ENCODE data around the gene PNMT. TPM values are rescaled to one million over a fixed set of nuclear protein-coding genes. Genes with fewer than 3 reads are reported as not detected.
A peak's percentile ranks its signal among the peaks of the same experiment; 100 is the strongest.

PNMT gene
- total and polyA plus RNA-seq, 3 experiments from 2014 or later = 0.39 TPM; not detected in 2

DNA sequence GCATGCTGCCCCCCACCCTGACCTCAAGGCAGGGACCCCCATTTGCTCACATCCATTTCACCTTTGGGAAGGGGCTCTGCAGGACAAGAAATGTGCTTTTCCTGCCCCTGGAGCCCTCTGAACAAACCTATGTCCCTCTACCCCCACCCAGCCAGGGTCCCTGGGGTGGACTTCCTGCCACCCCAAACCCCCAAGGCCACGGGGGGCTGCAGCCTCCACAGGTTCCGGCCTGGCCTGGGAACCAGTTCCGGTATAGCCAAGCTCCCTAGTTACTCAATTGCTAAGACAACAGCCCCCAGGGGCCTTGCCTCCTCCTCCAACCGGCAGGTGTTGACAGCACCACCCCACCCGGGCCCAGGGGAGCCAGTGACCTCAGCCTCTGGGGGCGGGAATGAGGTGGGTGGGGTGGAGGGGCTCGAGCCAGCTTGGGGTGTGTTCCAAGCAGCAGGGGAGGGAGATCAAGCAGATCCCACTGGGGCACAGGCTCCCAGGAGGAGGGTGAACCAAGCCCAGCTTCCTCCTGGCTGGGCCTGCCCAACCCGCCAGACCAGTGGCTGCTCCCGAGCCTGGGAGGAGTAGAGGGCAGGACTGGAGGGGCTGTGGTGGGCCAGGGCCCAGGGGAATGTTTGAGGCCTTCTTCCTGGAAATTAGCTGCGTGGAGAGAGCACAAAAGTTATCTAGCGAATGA lies 6.6 kb downstream of the PNMT start:
- Histone ChIP-seq H3K27me3 (ENCODE audit: insufficient read depth, low read length, poor library complexity, severe bottlenecking) (no peaks in the 10 kb centered on the region), H3K4me1 (ENCODE audit: insufficient read depth, low read length) (peaks cover 50% of the 10 kb centered on the region), H3K27ac (ENCODE audit: low read depth, low read length) (no peak overlapping the region), H3K4me3 (ENCODE audit: low read length) (no peak overlapping the region), H3K36me3 (ENCODE audit: insufficient read depth, low read length) (no peaks in the 10 kb centered on the region), H3K9me3 (ENCODE audit: low read length) (no peaks in the 10 kb centered on the region)
- Mint-ChIP-seq H3K27me3 (peaks cover 0 to 6% of the 10 kb centered on the region in 2 donors), H3K36me3 (peaks cover 0 to 3% (median 2%) of the 10 kb centered on the region in 3 donors), H3K27ac (peak overlapping the region in 4 of 8 donors; percentile 77 to 95 (median 93)), H3K4me3 (peak overlapping the region in 1 of 7 donors; percentile 83), H3K4me1 (peaks cover 48 to 53% (median 48%) of the 10 kb centered on the region in 3 donors), H3K9me3 (no peaks in the 10 kb centered on the region)
- CTCF ChIA-PET = interaction anchor here (1.1 to 2.8 kb wide), 3 partner anchors 21 to 55 kb away, joined by 3 to 9 read pairs (median 3); partner anchors contain the start of gene MIEN1
- DNase-seq = no peak
- POLR2A ChIA-PET = interaction anchor here (1.6 kb wide), 1 partner anchor 13 kb away, joined by 5 read pairs; the partner anchor contains the start of gene PGAP3

DNA sequence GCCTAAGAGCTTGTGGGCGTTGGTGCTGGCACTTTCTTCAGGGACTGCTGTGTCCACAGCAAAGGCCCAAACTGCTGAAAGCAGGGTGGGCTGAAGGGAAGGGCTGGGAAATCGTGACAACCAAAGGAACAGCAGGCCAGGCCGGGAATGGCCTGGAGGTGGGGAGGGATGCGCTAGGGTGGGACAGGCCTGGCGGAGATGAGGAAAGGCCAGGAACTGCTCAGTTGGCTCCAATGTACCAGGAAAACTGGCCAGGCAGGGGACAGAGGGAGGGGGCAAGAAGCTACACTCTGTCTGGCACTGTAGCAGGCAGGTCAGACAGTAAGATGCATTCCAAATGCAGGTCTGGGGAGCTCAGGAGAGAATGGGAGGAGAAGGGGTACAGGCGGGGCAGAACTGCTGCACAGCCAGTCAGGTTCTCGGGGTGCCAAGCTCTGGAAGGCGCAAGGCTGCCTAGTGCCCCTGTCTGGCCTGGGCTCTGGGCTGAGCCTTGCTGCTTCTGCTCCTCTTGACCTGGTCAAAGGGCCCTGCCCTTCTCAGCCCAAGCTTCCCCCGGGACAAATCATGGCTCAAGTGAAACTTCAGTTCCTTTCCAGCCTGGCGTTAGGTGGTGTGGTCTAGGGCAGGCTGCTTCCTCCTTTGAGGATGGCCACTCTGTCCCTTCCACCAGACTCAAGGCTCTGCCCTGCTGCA lies 7.3 kb downstream of the PNMT start:
- peak overlapping the region; percentile 79 to 98 (median 90) for H3K27ac Mint-ChIP-seq
- no peaks in the 10 kb centered on the region for H3K9me3 ChIP-seq (ENCODE audit: low read length)
- no peaks in the 10 kb centered on the region for H3K27me3 ChIP-seq (ENCODE audit: insufficient read depth, low read length, poor library complexity, severe bottlenecking)
- H3K4me3 ChIP-seq (ENCODE audit: low read length) = no peak overlapping the region
- no peaks in the 10 kb centered on the region for H3K9me3 Mint-ChIP-seq
- DNase-seq = no peak
- peaks cover 2 to 4% (median 3%) of the 10 kb centered on the region in 3 donors for H3K36me3 Mint-ChIP-seq
- peaks cover 55 to 59% (median 55%) of the 10 kb centered on the region in 3 donors for H3K4me1 Mint-ChIP-seq
- H3K36me3 ChIP-seq (ENCODE audit: insufficient read depth, low read length) = no peaks in the 10 kb centered on the region
- H3K4me1 ChIP-seq (ENCODE audit: insufficient read depth, low read length) = peaks cover 57% of the 10 kb centered on the region
- peaks cover 0 to 4% of the 10 kb centered on the region in 2 donors for H3K27me3 Mint-ChIP-seq
- peak overlapping the region in 6 of 7 donors; percentile 29 to 83 (median 56) for H3K4me3 Mint-ChIP-seq
- ChIA-PET CTCF (interaction anchor here (0.9 to 2.8 kb wide), 7 partner anchors 12 to 54 kb away, joined by 3 to 9 read pairs (median 3); partner anchors contain the start of genes MIEN1 and PGAP3), POLR2A (interaction anchor here (1.6 kb wide), 1 partner anchor 12 kb away, joined by 5 read pairs; the partner anchor contains the start of gene PGAP3)
- H3K27ac ChIP-seq (ENCODE audit: low read depth, low read length) = no peak overlapping the region

DNA sequence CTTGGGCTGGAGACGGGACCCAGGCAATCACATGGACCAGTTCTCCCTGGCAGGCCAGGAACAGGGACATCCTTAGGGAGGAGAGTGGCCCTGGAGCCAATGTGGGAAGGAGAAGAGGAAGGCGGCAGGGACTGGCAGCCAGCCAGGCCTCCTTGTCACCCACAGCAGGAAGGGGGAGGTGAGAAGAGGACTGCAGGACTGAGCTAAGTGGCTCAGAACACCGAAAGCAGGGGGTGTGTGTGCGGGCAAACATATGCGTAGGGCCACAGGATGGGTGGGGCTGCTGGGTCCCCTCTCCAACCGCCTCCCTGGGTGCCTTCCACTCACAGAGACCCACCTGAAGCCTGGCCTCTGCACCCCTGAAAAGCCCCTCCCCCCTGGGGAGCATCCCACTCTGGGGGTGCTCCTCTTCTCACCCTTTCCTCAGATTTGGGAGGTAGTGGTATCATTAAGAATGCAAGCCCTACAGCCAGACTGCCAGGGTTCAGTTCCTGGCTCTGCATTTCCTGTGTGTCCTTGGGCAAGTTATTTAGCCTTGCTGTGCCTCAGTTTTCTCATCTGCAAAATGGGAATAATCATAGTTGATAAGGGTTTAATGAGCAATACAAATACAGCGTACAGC lies 8.1 kb downstream of the PNMT start:
- Mint-ChIP-seq H3K4me3 (peak overlapping the region in 6 of 7 donors; percentile 30 to 85 (median 56)), H3K27ac (peak overlapping the region; percentile 79 to 98 (median 90)), H3K9me3 (no peaks in the 10 kb centered on the region), H3K4me1 (peaks cover 60 to 67% (median 62%) of the 10 kb centered on the region in 3 donors), H3K36me3 (peaks cover 2 to 7% (median 3%) of the 10 kb centered on the region in 3 donors), H3K27me3 (no peaks in the 10 kb centered on the region)
- Histone ChIP-seq H3K27ac (ENCODE audit: low read depth, low read length) (peak overlapping the region; percentile 32), H3K27me3 (ENCODE audit: insufficient read depth, low read length, poor library complexity, severe bottlenecking) (no peaks in the 10 kb centered on the region), H3K36me3 (ENCODE audit: insufficient read depth, low read length) (no peaks in the 10 kb centered on the region), H3K4me3 (ENCODE audit: low read length) (no peak overlapping the region), H3K9me3 (ENCODE audit: low read length) (no peaks in the 10 kb centered on the region), H3K4me1 (ENCODE audit: insufficient read depth, low read length) (peaks cover 65% of the 10 kb centered on the region)
- DNase-seq = peak; percentile 44 to 77 (median 65)
- CTCF ChIA-PET = interaction anchor here (0.9 to 2.8 kb wide), 6 partner anchors 11 to 55 kb away, joined by 3 to 9 read pairs (median 4); partner anchors contain the start of genes MIEN1 and PGAP3
- POLR2A ChIA-PET = interaction anchor here (1.6 kb wide), 1 partner anchor 12 kb away, joined by 5 read pairs; the partner anchor contains the start of gene PGAP3

DNA sequence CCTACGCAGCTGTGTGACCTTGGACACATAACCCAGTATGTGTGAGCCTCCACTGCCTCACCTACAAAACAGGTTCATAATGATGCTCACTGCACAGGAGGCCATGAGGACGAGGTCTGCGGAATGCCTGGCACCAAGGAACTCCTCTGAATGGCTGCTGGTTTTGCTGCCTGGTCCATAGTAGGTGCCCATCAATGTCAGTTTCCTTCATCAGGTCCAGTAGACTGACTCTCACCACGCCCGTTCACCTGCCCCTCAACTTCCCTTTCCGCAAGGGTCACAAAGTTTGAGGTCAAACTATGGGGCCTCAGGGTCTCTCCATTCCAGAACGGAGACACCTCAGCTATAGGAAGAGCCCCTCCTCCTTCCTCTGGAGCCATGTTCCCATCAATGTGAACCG lies 8.8 kb downstream of the PNMT start:
- Histone ChIP-seq H3K36me3 (ENCODE audit: insufficient read depth, low read length) (no peaks in the 10 kb centered on the region), H3K27ac (ENCODE audit: low read depth, low read length) (peak overlapping the region; percentile 32), H3K4me3 (ENCODE audit: low read length) (no peak overlapping the region), H3K27me3 (ENCODE audit: insufficient read depth, low read length, poor library complexity, severe bottlenecking) (no peaks in the 10 kb centered on the region), H3K9me3 (ENCODE audit: low read length) (no peaks in the 10 kb centered on the region), H3K4me1 (ENCODE audit: insufficient read depth, low read length) (peaks cover 67% of the 10 kb centered on the region)
- CTCF ChIA-PET = interaction anchor here (1.2 to 3.2 kb wide), 6 partner anchors 8 to 55 kb away, joined by 4 to 21 read pairs (median 8); partner anchors contain the start of genes MIEN1 and PNMT
- Mint-ChIP-seq H3K36me3 (peaks cover 2 to 7% (median 3%) of the 10 kb centered on the region in 3 donors), H3K27me3 (no peaks in the 10 kb centered on the region), H3K4me3 (peak overlapping the region in 2 of 7 donors; percentile 65 to 75), H3K9me3 (no peaks in the 10 kb centered on the region), H3K27ac (peak overlapping the region; percentile 70 to 98 (median 87)), H3K4me1 (peaks cover 59 to 64% (median 63%) of the 10 kb centered on the region in 3 donors)
- POLR2A ChIA-PET = interaction anchor here (0.5 kb wide), 1 partner anchor 180 kb away, joined by 4 read pairs; no protein-coding TSS in a partner anchor
- DNase-seq = no peak

DNA sequence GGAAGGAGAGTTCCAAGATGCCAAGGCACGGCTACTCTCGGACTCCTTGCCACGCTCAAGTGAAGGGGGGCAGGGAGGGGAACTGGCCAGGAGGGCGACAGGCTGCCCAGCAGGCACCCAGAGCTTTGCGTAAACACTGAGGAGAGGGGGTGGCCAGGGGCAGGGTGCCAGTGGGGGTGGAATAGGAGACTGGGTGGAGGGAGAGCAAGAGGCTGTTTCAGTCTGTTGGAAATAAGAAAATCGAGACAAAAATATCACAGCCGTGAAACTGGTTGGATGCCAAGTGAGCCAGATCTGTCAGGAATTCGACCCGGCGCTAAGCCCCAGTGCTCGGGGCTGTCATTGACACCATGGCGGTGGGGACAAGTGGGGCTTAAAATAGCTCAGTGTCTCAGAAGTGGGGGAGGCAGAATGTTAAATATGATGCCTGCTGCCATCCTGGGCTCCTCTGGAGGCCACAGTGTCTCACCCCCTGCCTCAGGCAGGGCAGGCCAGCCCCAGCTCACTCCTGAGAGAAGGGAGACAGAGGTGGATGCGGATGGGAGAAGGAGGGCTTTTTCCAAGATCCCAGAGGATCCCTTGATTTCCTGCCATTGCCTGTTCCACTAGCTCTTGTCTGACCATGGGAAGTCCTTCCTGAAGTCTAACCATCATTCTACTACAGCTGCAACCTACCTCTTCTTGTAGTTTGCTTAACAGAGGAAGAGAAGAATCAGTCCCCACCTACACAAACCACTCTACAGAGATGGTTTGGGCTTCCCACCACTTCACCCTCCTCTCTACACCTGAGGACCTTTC lies 9.5 kb downstream of the PNMT start:
- peak overlapping the region in 4 of 7 donors; percentile 8 to 36 (median 30) for H3K4me3 Mint-ChIP-seq
- Histone ChIP-seq H3K36me3 (ENCODE audit: insufficient read depth, low read length) (no peaks in the 10 kb centered on the region), H3K27me3 (ENCODE audit: insufficient read depth, low read length, poor library complexity, severe bottlenecking) (no peaks in the 10 kb centered on the region), H3K27ac (ENCODE audit: low read depth, low read length) (no peak overlapping the region), H3K4me3 (ENCODE audit: low read length) (no peak overlapping the region), H3K9me3 (ENCODE audit: low read length) (no peaks in the 10 kb centered on the region), H3K4me1 (ENCODE audit: insufficient read depth, low read length) (peaks cover 67% of the 10 kb centered on the region)
- ChIA-PET CTCF (interaction anchor here (0.9 to 3.2 kb wide), 6 partner anchors 9 to 77 kb away, joined by 3 to 21 read pairs (median 8); partner anchors contain the start of genes MIEN1 and PNMT), POLR2A (interaction anchor here (0.5 to 0.6 kb wide), 2 partner anchors 44 to 180 kb away, joined by 4 to 9 read pairs; no protein-coding TSS in a partner anchor)
- H3K9me3 Mint-ChIP-seq = no peaks in the 10 kb centered on the region
- H3K27ac Mint-ChIP-seq = peak overlapping the region; percentile 70 to 98 (median 95)
- peaks cover 59 to 69% (median 67%) of the 10 kb centered on the region in 3 donors for H3K4me1 Mint-ChIP-seq
- H3K36me3 Mint-ChIP-seq = peaks cover 3 to 12% (median 6%) of the 10 kb centered on the region in 3 donors
- H3K27me3 Mint-ChIP-seq = no peaks in the 10 kb centered on the region
- no peak for DNase-seq

DNA sequence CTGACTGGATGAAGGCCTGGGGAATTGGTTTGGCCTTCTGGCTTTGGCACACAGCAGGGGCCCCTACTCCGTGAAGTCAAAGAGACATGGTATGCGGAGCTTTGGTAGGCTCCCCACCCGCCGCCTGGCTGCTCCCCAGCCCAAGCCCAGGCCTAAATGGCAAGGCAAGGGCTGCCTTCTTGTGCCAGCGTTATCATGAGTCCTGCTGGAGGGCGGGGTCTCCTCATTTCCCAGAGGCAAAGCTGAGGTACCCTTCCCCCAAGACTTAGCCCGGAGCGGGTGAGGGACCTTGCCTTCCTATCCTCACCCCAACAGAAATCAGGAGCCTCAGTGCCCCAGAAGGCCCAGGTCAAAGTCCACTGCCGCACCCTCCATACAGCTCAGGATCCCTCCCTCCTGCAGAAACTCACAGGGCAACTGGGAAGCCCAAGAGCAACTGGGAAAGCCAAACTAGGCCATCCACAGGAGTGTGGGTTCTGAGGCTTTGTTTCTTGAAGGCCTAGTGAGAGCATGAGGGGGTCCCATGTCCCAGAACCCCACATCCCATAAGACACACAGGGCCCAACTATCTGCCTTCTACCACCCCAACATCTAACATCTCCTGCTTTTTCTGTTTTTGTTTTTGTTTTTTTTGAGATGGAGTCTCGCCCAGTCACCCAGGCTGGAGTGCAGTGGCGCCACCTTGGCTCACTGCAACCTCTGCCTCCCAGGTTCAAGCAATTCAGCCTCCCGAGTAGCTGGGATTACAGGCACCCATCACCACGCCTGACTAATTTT lies 10.3 kb downstream of the PNMT start:
- peaks cover 10 to 18% (median 12%) of the 10 kb centered on the region in 3 donors for H3K36me3 Mint-ChIP-seq

More for the DNA sequence above, 10.3 kb downstream of the PNMT start:
- ChIA-PET CTCF (interaction anchor here (0.9 to 3.2 kb wide), 8 partner anchors 9 to 76 kb away, joined by 3 to 21 read pairs (median 6); partner anchors contain the start of genes PGAP3 and PNMT), POLR2A (interaction anchor here (0.6 kb wide), 1 partner anchor 43 kb away, joined by 9 read pairs; no protein-coding TSS in a partner anchor)
- no peaks in the 10 kb centered on the region for H3K27me3 ChIP-seq (ENCODE audit: insufficient read depth, low read length, poor library complexity, severe bottlenecking)
- H3K36me3 ChIP-seq (ENCODE audit: insufficient read depth, low read length) = peaks cover 2% of the 10 kb centered on the region
- H3K4me1 ChIP-seq (ENCODE audit: insufficient read depth, low read length) = peaks cover 67% of the 10 kb centered on the region
- no peaks in the 10 kb centered on the region for H3K27me3 Mint-ChIP-seq
- H3K4me3 Mint-ChIP-seq = peak overlapping the region in 4 of 7 donors; percentile 47 to 79 (median 62)
- peaks cover 63 to 74% (median 67%) of the 10 kb centered on the region in 3 donors for H3K4me1 Mint-ChIP-seq
- no peak for DNase-seq
- H3K4me3 ChIP-seq (ENCODE audit: low read length) = no peak overlapping the region
- peak overlapping the region; percentile 92 to 98 (median 96) for H3K27ac Mint-ChIP-seq
- H3K27ac ChIP-seq (ENCODE audit: low read depth, low read length) = no peak overlapping the region
- H3K9me3 ChIP-seq (ENCODE audit: low read length) = no peaks in the 10 kb centered on the region
- no peaks in the 10 kb centered on the region for H3K9me3 Mint-ChIP-seq
